Activated T-helper 2 cell treated with anti-CD3 and anti-CD28 coated beads, Interferon-gamma antibody, Interleukin-2, Interleukin-4, amounts not matched to agents 10 μg/mL and 5 μg/mL and 100 μg/mL, durations not matched to agents 14 hours and 24 hours and 36 hours (primary cell): ENCODE data around the gene HDAC10. TPM values are rescaled to one million over a fixed set of nuclear protein-coding genes. Genes with fewer than 3 reads are reported as not detected.

ENCODE experiments used
- DNase-seq: peaks from one replicate; pipeline ENCODE4 v3.0.0; 2021; ENCODE audit warnings: low spot score
- H3K27ac Mint-ChIP-seq: one replicate; pipeline ENCODE4 v1.8.0; 2021; ENCODE audit warnings: mixed read lengths
- H3K27me3 Mint-ChIP-seq: one replicate; pipeline ENCODE4 v1.8.0; 2021; ENCODE audit warnings: low read depth, mixed read lengths
- H3K36me3 Mint-ChIP-seq: one replicate; pipeline ENCODE4 v1.8.0; 2021; ENCODE audit warnings: low read depth, mixed read lengths
- H3K4me1 Mint-ChIP-seq: one replicate; pipeline ENCODE4 v1.8.0; 2021; ENCODE audit warnings: low read depth, mixed read lengths
- H3K4me3 Mint-ChIP-seq: one replicate; pipeline ENCODE4 v1.8.0; 2021; ENCODE audit warnings: low read depth, mild to moderate bottlenecking, moderate library complexity, mixed read lengths
- H3K9me3 Mint-ChIP-seq: one replicate; pipeline ENCODE4 v1.8.0; 2021; ENCODE audit warnings: mixed read lengths
- intact Hi-C: fragments of 100-400 bp; cut with micrococcal nuclease; formaldehyde crosslinking; loops from one replicate; pipeline ENCODE4 v1.15.1; 2023
- total RNA-seq: library from RNA; stranded (reverse); gene quantifications from 2 replicates; pipeline ENCODE4 v1.2.3, GENCODE V29; 2022

HDAC10 gene
- total RNA-seq, 1 donor from 2014 or later = 60.0 TPM

GRCh38 chr22:50253046-50253915 lies 2.2 kb upstream of the HDAC10 start:
- H3K4me1 Mint-ChIP-seq = peaks cover 6% of the 10 kb centered on the region
- no peak overlapping the region for H3K4me3 Mint-ChIP-seq

GRCh38 chr22:50252082-50253045 lies 1.3 kb upstream of the HDAC10 start:
- peak; percentile 60 for DNase-seq
- H3K9me3 Mint-ChIP-seq = no peaks in the 10 kb centered on the region
- H3K4me1 Mint-ChIP-seq = peaks cover 7% of the 10 kb centered on the region
- peak overlapping the region; percentile 21 for H3K4me3 Mint-ChIP-seq
- no peaks in the 10 kb centered on the region for H3K27me3 Mint-ChIP-seq
- peaks cover 6% of the 10 kb centered on the region for H3K36me3 Mint-ChIP-seq
- intact Hi-C loops = no loop called here
- H3K27ac Mint-ChIP-seq = no peak overlapping the region

More at GRCh38 chr22:50253046-50253915, 2.2 kb upstream of the HDAC10 start:
- Mint-ChIP-seq H3K27ac (no peak overlapping the region), H3K36me3 (no peaks in the 10 kb centered on the region), H3K27me3 (no peaks in the 10 kb centered on the region), H3K9me3 (no peaks in the 10 kb centered on the region)
- intact Hi-C loops = no loop called here
- DNase-seq = no peak

- Mint-ChIP-seq H3K4me3 (no peak overlapping the region), H3K27me3 (no peaks in the 10 kb centered on the region), H3K9me3 (no peaks in the 10 kb centered on the region), H3K36me3 (peaks cover 10% of the 10 kb centered on the region), H3K4me1 (peaks cover 7% of the 10 kb centered on the region), H3K27ac (no peak overlapping the region)
- no peak for DNase-seq
- intact Hi-C loops = no loop called here
Observed at GRCh38 chr22:50251477-50252081, 514 bp upstream of the HDAC10 start.

- H3K27ac Mint-ChIP-seq = no peak overlapping the region
- DNase-seq = no peak
- peak overlapping the region; percentile 84 for H3K4me3 Mint-ChIP-seq
- H3K4me1 Mint-ChIP-seq = peaks cover 10% of the 10 kb centered on the region
- no peaks in the 10 kb centered on the region for H3K9me3 Mint-ChIP-seq
- no peaks in the 10 kb centered on the region for H3K27me3 Mint-ChIP-seq
- intact Hi-C loops = no loop called here
- H3K36me3 Mint-ChIP-seq = peaks cover 13% of the 10 kb centered on the region
Observed at GRCh38 chr22:50250249-50250554, 863 bp downstream of the HDAC10 start.

GRCh38 chr22:50249341-50250248 lies 1.5 kb downstream of the HDAC10 start:
- Mint-ChIP-seq H3K36me3 (peaks cover 17% of the 10 kb centered on the region), H3K27me3 (no peaks in the 10 kb centered on the region), H3K4me3 (peak overlapping the region; percentile 84), H3K9me3 (no peaks in the 10 kb centered on the region), H3K27ac (no peak overlapping the region), H3K4me1 (peaks cover 10% of the 10 kb centered on the region)
- intact Hi-C loops = loop anchor here (10.0 kb wide), 1 partner anchor 275 kb away; the partner anchor contains the start of gene SCO2
- no peak for DNase-seq

- H3K36me3 Mint-ChIP-seq = peaks cover 26% of the 10 kb centered on the region
- no peak for DNase-seq
- no peaks in the 10 kb centered on the region for H3K9me3 Mint-ChIP-seq
- H3K27me3 Mint-ChIP-seq = no peaks in the 10 kb centered on the region
- intact Hi-C loops = loop anchor here (10.0 kb wide), 1 partner anchor 276 kb away; the partner anchor contains the start of gene SCO2
- peak overlapping the region; percentile 26 for H3K4me3 Mint-ChIP-seq
- H3K27ac Mint-ChIP-seq = no peak overlapping the region
- peaks cover 10% of the 10 kb centered on the region for H3K4me1 Mint-ChIP-seq
Observed at GRCh38 chr22:50248196-50249081, 2.6 kb downstream of the HDAC10 start.

GRCh38 chr22:50247748-50248147 lies 3.3 kb downstream of the HDAC10 start:
- no peaks in the 10 kb centered on the region for H3K27me3 Mint-ChIP-seq
- intact Hi-C loops = loop anchor here (10.0 kb wide), 1 partner anchor 277 kb away; the partner anchor contains the start of gene SCO2
- peak overlapping the region; percentile 17 for H3K4me3 Mint-ChIP-seq
- no peaks in the 10 kb centered on the region for H3K9me3 Mint-ChIP-seq
- H3K4me1 Mint-ChIP-seq = peaks cover 10% of the 10 kb centered on the region
- H3K27ac Mint-ChIP-seq = peak overlapping the region; percentile 77
- DNase-seq = peak; percentile 46
- peaks cover 26% of the 10 kb centered on the region for H3K36me3 Mint-ChIP-seq

GRCh38 chr22:50246242-50247175 lies 4.6 kb downstream of the HDAC10 start:
- intact Hi-C loops = loop anchor here (10.0 kb wide), 1 partner anchor 278 kb away; the partner anchor contains the start of gene SCO2
- Mint-ChIP-seq H3K4me3 (peak overlapping the region; percentile 71), H3K27ac (no peak overlapping the region), H3K27me3 (no peaks in the 10 kb centered on the region), H3K36me3 (peaks cover 29% of the 10 kb centered on the region), H3K9me3 (no peaks in the 10 kb centered on the region), H3K4me1 (peaks cover 15% of the 10 kb centered on the region)
- DNase-seq = no peak

GRCh38 chr22:50245214-50246072 lies 5.6 kb downstream of the HDAC10 start:
- no peaks in the 10 kb centered on the region for H3K27me3 Mint-ChIP-seq
- peaks cover 32% of the 10 kb centered on the region for H3K36me3 Mint-ChIP-seq
- peak overlapping the region; percentile 100 for H3K27ac Mint-ChIP-seq
- H3K9me3 Mint-ChIP-seq = no peaks in the 10 kb centered on the region
- peaks cover 18% of the 10 kb centered on the region for H3K4me1 Mint-ChIP-seq
- no peak for DNase-seq
- intact Hi-C loops = loop anchor here (1.0 to 10.0 kb wide), 3 partner anchors 98 to 375 kb away; partner anchors contain the start of genes PPP6R2 and SCO2
- H3K4me3 Mint-ChIP-seq = peak overlapping the region; percentile 100
